Breast epithelium (tissue), 4 donors: ENCODE data around the gene POLA2. TPM values are rescaled to one million over a fixed set of nuclear protein-coding genes. Genes with fewer than 3 reads are reported as not detected.
"Not testable (repeated sequence)": the region's sequence is repeated elsewhere in the genome, so short reads cannot be mapped to it uniquely, and the experiment has no call there.

ENCODE experiments used
- DNase-seq, 2 donors: peaks; one replicate each; pipeline ENCODE4 v3.0.0-alpha.2; 2019; ENCODE audit warnings: low spot score in 2 of 2
- H3K27ac ChIP-seq, 2 donors: fragments of 200-600 bp; sonication (generic) in 1 of 2; one replicate each; pipeline ENCODE4 v1.5.1; 2016 to 2019; ENCODE audit warnings: mild to moderate bottlenecking in 1 of 2
- H3K27me3 ChIP-seq, 2 donors: fragments of 200-600 bp; sonication (generic) in 1 of 2; one replicate each; pipeline versions ENCODE4 v1.5.1 to v1.6.0; 2017 to 2019; ENCODE audit warnings: control low read depth in 1 of 2, mild to moderate bottlenecking in 1 of 2
- H3K36me3 ChIP-seq: fragments of 200-600 bp; one replicate; pipeline ENCODE4 v1.5.1; 2019
- H3K4me1 ChIP-seq, 2 donors: fragments of 200-600 bp; sonication (generic); one replicate each; pipeline ENCODE4 v1.5.1; 2016 to 2019; ENCODE audit warnings: control low read depth in 1 of 2
- H3K4me3 ChIP-seq, 3 donors: fragments of 200-600 bp; sonication (generic); 1 replicate in 2 of 3; 2 replicates in 1 of 3; pipeline ENCODE4 v1.5.1; 2016 to 2019; ENCODE audit warnings: mild to moderate bottlenecking in 3 of 3, moderate library complexity in 2 of 3
- H3K9me3 ChIP-seq, 2 donors: fragments of 200-600 bp; sonication (generic) in 1 of 2; one replicate each; pipeline ENCODE4 v1.5.1; 2016 to 2019; ENCODE audit warnings: control low read depth in 1 of 2
- CTCF ChIP-seq, 3 donors: fragments of 450-650 bp; IDR thresholded peaks; one replicate each; pipeline ENCODE4 v1.5.1; 2016 to 2017; ENCODE audit warnings: antibody characterized with exemption in 3 of 3, mild to moderate bottlenecking in 3 of 3, moderate library complexity in 3 of 3
- POLR2A ChIP-seq: fragments of 450-650 bp; IDR thresholded peaks from one replicate; pipeline ENCODE4 v1.6.1; 2016; ENCODE audit warnings: antibody characterized with exemption, mild to moderate bottlenecking, moderate library complexity
- POLR2AphosphoS5 ChIP-seq, 3 donors: sonication (generic); formaldehyde crosslinking; IDR thresholded peaks; one replicate each; pipeline ENCODE4 v1.6.1; 2017; ENCODE audit warnings: antibody characterized with exemption in 3 of 3
- intact Hi-C: fragments of 100-400 bp; cut with DNase I; formaldehyde crosslinking; loops from one replicate; pipeline ENCODE4 v1.15.1; 2023; ENCODE audit warnings: low total_unique reads
- total RNA-seq, 3 donors: library from RNA; depleted of rRNA; stranded (reverse); fragments of >200 nt; gene quantifications; one replicate each; pipeline ENCODE4 v1.1.0, GENCODE V29; 2016

Gene POLA2
- total RNA-seq, 3 donors from 2014 or later = 6.4 to 17.9 (median 13.8) TPM

DNA sequence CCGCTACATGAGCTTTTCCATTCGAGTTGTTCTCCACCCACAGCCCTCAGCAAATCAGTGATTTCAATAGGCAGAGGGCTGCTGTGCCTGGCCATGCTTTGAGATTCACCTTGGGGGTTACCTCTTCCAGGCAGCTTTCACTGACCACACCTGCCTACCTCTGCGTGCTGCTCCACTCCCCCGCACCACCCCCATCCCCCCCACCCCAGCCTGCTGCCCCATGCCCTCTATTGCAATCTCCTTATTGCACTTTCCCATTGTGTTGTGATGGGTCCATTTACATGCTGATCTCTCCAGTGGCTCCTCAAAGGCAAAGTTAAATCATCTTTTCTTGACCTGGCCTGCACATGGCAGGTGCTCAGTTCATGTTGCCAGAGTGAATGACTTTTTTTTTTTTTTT, 18.0 kb upstream of the POLA2 start:
- H3K4me3 ChIP-seq = no peak overlapping the region
- H3K4me1 ChIP-seq = no peaks in the 10 kb centered on the region
- no peak overlapping the region for H3K27ac ChIP-seq
- no peaks in the 10 kb centered on the region for H3K9me3 ChIP-seq
- intact Hi-C loops = no loop called here
- no peaks in the 10 kb centered on the region for H3K27me3 ChIP-seq
- DNase-seq = no peak
- no peaks in the 10 kb centered on the region for H3K36me3 ChIP-seq
- TF ChIP-seq CTCF (IDR thresholded peaks at IDR 0.05) (no peak), POLR2A (no peak), POLR2AphosphoS5 (IDR thresholded peaks at IDR 0.05) (no peak)

- DNase-seq, H3K27ac ChIP-seq, intact Hi-C loops, H3K4me3 ChIP-seq, H3K36me3 ChIP-seq, H3K9me3 ChIP-seq, H3K27me3 ChIP-seq, H3K4me1 ChIP-seq: not testable (repeated sequence)
Observed at GRCh38 chr11:65245046-65245445, 16.7 kb upstream of the POLA2 start.

DNA sequence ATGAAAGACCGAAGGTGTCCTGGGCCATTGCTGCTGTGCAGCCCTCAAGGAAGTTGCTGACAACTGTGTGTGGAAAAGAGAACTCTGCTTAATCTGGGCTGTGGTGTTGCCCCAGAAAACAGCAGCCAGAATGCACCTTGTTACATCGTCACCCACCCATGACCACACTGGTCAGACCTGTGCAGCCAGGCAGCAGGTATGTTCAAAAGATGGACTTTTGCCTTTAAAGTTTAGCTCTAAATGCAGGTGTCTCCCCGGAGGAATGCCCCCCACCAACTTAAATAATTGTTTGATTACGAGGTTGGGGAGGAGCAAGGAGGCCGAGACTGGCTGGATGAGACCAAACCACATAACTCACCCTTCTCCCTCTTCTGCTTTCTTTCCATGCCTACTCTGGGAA, 15.3 kb upstream of the POLA2 start:
- no peaks in the 10 kb centered on the region for H3K9me3 ChIP-seq
- no peak for TF ChIP-seq POLR2AphosphoS5 (IDR thresholded peaks at IDR 0.05)
- TF ChIP-seq CTCF (IDR thresholded peaks at IDR 0.05) = no peak
- no peak for TF ChIP-seq POLR2A
- no peak for DNase-seq
- H3K36me3 ChIP-seq = no peaks in the 10 kb centered on the region
- H3K27me3 ChIP-seq = no peaks in the 10 kb centered on the region
- intact Hi-C loops = no loop called here
- H3K4me1 ChIP-seq = no peaks in the 10 kb centered on the region
- no peak overlapping the region for H3K27ac ChIP-seq
- no peak overlapping the region for H3K4me3 ChIP-seq

DNA sequence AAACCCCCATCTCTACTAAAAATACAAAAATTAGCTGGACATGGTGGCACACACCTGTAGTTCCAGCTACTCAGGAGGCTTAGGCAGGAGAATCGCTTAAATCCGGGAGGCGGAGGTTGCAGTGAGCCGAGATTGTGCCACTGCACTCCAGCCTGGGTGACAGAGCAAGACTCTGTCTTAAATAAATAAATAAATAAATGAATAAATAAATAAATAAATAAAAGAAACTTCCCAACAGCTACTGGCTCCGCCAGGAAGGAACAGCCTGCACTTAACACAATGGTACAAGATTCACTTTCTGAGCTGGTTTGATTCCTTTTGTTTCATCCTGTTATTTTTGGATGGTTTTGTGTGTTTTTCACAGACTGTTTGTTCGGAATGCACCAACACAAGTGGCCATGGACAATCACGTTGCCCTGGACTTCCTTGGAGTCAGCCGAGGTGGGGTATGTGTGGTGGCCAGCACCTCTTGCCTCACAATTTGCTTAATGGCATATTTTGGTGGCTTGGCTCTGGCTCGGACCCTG, 13.5 kb upstream of the POLA2 start:
- H3K4me1 ChIP-seq, H3K27me3 ChIP-seq, H3K36me3 ChIP-seq, H3K4me3 ChIP-seq, intact Hi-C loops, H3K9me3 ChIP-seq, H3K27ac ChIP-seq, DNase-seq: not testable (repeated sequence)

DNA sequence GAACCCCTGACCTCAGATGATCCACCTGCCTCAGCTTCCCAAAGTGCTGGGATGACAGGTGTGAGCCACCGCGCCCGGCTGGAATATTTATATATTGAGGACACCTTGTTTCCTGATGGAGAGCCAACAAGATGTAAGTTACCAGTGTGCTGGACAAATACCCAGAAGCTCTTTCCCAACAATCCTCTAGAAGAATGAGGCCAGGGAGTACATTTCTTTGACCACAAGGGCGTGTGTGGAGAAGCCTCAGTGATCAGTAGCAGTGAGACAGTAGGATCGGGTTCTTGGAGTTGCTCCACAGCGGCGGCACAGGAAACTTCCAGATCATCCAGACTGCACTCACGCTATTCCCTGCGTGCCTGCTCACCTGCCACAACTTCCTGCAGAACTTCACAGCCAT, 10.3 kb upstream of the POLA2 start:
- Histone ChIP-seq H3K4me1 (no peaks in the 10 kb centered on the region), H3K27me3 (no peaks in the 10 kb centered on the region), H3K9me3 (no peaks in the 10 kb centered on the region), H3K27ac (no peak overlapping the region), H3K36me3 (no peaks in the 10 kb centered on the region), H3K4me3 (no peak overlapping the region)
- DNase-seq = peak in 1 of 2 donors; percentile 52
- TF ChIP-seq POLR2AphosphoS5 (IDR thresholded peaks at IDR 0.05) (no peak), CTCF (IDR thresholded peaks at IDR 0.05) (peak in 2 of 3 donors; percentile 10 to 25)
- intact Hi-C loops = no loop called here

GRCh38 chr11:65254724-65255123, 7.0 kb upstream of the POLA2 start:
- DNase-seq = no peak
- Histone ChIP-seq H3K36me3 (no peaks in the 10 kb centered on the region), H3K27me3 (no peaks in the 10 kb centered on the region), H3K4me3 (no peak overlapping the region), H3K9me3 (no peaks in the 10 kb centered on the region), H3K4me1 (no peaks in the 10 kb centered on the region), H3K27ac (no peak overlapping the region)
- intact Hi-C loops = no loop called here
- TF ChIP-seq POLR2AphosphoS5 (IDR thresholded peaks at IDR 0.05) (no peak), POLR2A (no peak), CTCF (IDR thresholded peaks at IDR 0.05) (no peak)
